ENCODE data around the gene CTCF. TPM values are rescaled to one million over a fixed set of nuclear protein-coding genes. Genes with fewer than 3 reads are reported as not detected.

Gene CTCF
- total RNA-seq, 1 donor from 2014 or later: 45.0 TPM

DNA sequence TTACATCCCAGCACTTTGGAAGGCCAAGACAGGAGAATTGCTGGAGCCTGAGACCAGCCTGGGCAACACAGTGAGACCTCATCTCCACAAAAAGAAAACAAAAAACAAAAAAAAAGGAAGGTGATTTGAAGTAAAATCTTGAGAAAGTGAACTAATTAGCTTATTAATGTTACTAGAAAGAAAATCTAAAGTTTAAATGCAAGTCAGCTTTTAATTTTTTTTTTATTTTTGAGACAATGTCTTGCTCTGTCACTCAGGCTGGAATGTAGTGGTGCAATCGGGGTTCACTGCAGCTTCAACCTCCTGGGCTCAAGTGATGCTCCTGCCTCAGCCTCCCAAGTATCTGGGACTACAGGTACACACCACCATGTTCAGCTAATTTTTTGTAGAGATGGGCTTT is 3.5 kb upstream of the CTCF start:
- Histone ChIP-seq H3K36me3 (ENCODE audit: control insufficient read depth, insufficient read depth, low read length) (no peaks in the 10 kb centered on the region), H3K27me3 (ENCODE audit: control insufficient read depth, insufficient read depth, low read length) (no peaks in the 10 kb centered on the region), H3K4me3 (ENCODE audit: low read depth, low read length) (no peak overlapping the region)
- DNase-seq (ENCODE audit: low read depth): no peak
- TF ChIP-seq, protein P1, sequence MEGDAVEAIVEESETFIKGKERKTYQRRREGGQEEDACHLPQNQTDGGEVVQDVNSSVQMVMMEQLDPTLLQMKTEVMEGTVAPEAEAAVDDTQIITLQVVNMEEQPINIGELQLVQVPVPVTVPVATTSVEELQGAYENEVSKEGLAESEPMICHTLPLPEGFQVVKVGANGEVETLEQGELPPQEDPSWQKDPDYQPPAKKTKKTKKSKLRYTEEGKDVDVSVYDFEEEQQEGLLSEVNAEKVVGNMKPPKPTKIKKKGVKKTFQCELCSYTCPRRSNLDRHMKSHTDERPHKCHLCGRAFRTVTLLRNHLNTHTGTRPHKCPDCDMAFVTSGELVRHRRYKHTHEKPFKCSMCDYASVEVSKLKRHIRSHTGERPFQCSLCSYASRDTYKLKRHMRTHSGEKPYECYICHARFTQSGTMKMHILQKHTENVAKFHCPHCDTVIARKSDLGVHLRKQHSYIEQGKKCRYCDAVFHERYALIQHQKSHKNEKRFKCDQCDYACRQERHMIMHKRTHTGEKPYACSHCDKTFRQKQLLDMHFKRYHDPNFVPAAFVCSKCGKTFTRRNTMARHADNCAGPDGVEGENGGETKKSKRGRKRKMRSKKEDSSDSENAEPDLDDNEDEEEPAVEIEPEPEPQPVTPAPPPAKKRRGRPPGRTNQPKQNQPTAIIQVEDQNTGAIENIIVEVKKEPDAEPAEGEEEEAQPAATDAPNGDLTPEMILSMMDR (IDR thresholded peaks at IDR 0.05; ENCODE audit: insufficient read depth, low read length, poor library complexity, severe bottlenecking): no peak

DNA sequence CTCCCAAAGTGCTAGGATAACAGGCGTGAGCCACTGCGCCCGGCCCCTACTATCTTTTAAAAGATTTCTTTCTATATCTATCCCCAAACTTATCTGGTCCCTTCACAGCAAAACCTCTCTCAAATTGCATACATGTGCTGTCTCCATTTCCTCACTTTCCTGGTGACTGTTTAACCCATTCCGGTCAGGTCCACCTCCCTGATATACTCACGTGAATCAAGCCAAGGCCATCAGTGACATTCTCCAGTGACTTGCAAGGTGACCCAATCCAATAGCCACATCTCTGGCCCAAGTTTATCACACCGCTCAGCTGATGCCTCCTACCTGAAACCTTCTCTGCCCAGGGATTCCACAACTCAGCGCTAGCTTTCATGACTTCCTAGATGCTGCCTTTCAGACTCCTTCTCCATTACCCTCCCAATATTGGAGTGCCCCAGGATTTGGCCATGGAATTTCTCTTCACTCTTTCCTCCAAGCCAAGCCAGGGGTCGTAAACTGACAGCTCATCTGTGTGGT is 1.4 kb upstream of the CTCF start:
- Histone ChIP-seq H3K36me3 (ENCODE audit: control insufficient read depth, insufficient read depth, low read length) (no peaks in the 10 kb centered on the region), H3K27me3 (ENCODE audit: control insufficient read depth, insufficient read depth, low read length) (no peaks in the 10 kb centered on the region), H3K4me3 (ENCODE audit: low read depth, low read length) (no peak overlapping the region)
- TF ChIP-seq, protein P1 (IDR thresholded peaks at IDR 0.05; ENCODE audit: insufficient read depth, low read length, poor library complexity, severe bottlenecking): no peak
- no peak for DNase-seq (ENCODE audit: low read depth)

DNA sequence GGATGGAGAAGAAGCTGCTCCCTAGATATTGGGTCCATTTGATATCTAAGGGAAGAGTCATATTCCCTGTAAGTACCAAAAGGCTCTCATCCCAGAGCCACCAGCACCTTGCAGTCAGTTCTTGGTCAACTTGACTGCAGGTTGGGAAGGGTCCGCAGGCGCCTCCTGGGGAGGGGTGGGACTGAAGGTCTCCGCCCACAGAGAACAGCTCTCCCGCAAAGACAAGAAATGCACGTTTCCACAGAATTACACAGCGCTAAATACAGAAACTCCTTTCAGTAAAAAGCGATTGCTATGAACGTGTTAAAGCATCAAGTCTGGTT is 864 bp upstream of the CTCF start:
- TF ChIP-seq, protein P1 (IDR thresholded peaks at IDR 0.05; ENCODE audit: insufficient read depth, low read length, poor library complexity, severe bottlenecking): no peak
- peak overlapping the region; percentile 98 for H3K4me3 ChIP-seq (ENCODE audit: low read depth, low read length)
- no peak for DNase-seq (ENCODE audit: low read depth)
- no peaks in the 10 kb centered on the region for H3K27me3 ChIP-seq (ENCODE audit: control insufficient read depth, insufficient read depth, low read length)
- no peaks in the 10 kb centered on the region for H3K36me3 ChIP-seq (ENCODE audit: control insufficient read depth, insufficient read depth, low read length)

DNA sequence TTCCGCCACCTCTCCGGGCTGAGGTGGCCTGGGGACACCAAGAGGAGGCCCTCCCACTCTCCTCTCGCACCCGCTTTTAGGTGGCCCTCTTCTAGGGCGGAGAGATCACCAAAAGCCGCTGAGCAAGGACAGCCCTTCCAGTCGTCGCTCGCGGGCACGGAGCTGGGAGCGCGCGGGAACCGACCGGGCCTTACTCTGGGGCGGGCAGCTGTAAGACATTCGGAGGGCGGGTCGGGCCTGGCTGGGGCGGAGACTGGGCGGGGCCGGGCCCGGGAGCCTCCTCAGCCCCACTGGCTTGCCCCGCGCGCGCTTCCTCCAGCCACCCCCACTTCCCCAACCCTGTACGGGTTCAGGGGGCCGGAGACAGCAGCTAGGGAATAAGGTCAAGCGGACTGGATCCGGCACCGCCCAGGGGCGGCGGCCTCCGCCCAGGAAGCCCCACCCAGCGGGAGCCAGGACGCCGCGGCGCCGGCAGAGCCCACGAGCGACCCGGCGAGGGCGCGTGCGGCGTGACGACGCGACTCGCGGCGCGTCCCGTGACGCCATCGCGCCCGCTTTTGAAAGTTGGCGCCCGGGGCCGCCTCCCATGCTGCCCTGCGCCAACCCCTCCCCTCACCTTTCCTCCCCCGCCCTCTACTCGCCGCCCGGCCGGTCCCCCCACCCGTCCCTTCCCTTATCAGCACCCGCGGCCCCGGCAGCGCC is 351 bp upstream of the CTCF start:
- TF ChIP-seq, protein P1 (IDR thresholded peaks at IDR 0.05; ENCODE audit: insufficient read depth, low read length, poor library complexity, severe bottlenecking): no peak
- Histone ChIP-seq H3K36me3 (ENCODE audit: control insufficient read depth, insufficient read depth, low read length) (no peaks in the 10 kb centered on the region), H3K27me3 (ENCODE audit: control insufficient read depth, insufficient read depth, low read length) (no peaks in the 10 kb centered on the region), H3K4me3 (ENCODE audit: low read depth, low read length) (peak overlapping the region; percentile 98)
- DNase-seq (ENCODE audit: low read depth): peak; percentile 78

DNA sequence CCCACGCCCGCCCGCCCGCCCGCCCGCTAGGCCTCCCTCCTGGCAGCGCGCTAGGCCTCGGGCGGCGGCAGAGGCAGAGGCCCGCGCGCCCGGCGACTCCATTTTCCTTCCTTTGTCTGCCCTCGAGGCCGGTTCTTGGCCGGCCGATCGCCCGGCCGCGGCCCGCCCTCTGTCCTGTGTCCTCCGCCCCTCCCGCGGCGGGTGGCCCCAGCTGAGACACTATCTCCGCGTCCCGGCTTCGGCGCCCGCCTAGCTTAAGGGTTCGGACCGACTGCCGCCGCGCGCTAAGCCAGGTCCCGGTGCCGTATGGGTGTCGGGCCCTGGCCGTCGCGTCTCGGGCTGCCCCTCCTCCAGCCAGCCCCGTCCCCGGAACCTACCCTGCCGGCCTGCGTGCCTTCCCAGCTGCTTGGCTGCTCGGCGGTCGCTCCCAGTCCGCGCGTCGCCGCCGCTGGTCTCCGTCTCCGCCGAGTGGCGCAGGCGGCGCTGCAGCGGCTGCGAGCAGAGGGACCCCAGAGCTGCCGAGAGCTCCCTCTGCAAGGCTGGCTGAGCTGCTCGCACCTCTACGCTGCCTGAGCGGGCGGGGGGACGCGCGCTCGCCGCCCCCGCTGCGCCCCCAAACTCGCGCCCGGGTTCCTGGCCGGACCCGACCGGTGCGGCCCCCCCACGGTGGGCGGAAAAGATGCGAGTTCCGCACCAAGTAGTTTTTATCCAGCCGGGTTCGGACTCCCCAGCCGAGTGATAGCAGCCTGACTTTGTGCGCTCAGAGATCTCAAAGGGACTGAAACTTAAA is 787 bp downstream of the CTCF start:
- Histone ChIP-seq H3K4me3 (ENCODE audit: low read depth, low read length) (peak overlapping the region; percentile 98), H3K36me3 (ENCODE audit: control insufficient read depth, insufficient read depth, low read length) (no peaks in the 10 kb centered on the region), H3K27me3 (ENCODE audit: control insufficient read depth, insufficient read depth, low read length) (no peaks in the 10 kb centered on the region)
- TF ChIP-seq, protein P1 (IDR thresholded peaks at IDR 0.05; ENCODE audit: insufficient read depth, low read length, poor library complexity, severe bottlenecking): no peak
- no peak for DNase-seq (ENCODE audit: low read depth)

Data from kidney epithelial cell (primary cell).